CD4-positive, alpha-beta T cell treated with Interferon alpha-2 for 1 hour (primary cell): Measurements from ENCODE around the gene SECISBP2.

Experiments
- DNase-seq, 2 donors: peaks; one replicate each; pipeline ENCODE4 v3.0.0-alpha.2; 2020 to 2022

SECISBP2 gene

DNA sequence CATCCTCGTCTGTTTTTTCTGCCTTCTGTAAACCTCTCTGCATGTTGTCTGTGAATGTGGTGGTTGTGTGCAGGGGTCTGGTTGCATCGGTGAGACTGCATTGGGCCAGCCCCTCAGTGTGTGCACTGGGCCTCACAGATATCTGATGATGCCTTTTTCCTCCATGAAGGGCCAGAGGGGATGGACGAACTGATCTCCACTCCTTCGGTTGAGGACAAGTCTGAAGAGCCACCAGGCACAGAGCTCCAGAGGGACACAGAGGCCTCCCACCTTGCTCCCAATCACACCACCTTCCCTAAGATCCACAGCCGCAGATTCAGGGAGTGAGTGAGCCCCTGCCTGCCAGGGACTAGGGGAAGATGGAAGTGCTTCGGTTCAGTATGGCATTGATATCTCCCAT is 31.3 kb downstream of the SECISBP2 start:
- DNase-seq = no peak

DNA sequence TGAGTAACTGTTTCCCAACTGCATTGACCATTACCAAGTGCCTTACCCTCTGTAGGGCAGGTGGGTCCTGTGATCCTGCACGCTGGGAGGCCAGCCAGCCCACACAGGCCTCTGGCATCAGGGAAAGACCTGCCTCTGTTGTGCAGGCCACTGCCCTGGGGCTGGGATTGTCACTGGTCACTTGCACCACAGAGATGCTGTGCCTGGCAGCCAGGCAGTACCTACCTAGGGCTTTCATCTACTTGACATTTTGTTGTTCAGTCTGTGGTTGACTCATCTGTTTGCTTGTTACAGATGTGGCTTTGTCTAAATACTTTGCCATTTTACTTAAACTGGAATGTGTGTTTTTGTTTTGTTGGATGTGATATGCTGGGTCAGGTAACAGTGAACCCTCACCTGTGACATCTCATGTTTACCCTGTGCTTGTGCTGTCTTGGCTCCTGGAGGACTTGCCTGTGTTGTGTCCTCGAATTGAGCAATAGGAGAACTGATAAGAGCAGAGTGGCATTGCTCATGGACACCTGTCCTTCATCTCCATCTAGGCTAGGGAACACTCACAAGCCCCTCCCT is 32.8 kb downstream of the SECISBP2 start:
- no peak for DNase-seq

DNA sequence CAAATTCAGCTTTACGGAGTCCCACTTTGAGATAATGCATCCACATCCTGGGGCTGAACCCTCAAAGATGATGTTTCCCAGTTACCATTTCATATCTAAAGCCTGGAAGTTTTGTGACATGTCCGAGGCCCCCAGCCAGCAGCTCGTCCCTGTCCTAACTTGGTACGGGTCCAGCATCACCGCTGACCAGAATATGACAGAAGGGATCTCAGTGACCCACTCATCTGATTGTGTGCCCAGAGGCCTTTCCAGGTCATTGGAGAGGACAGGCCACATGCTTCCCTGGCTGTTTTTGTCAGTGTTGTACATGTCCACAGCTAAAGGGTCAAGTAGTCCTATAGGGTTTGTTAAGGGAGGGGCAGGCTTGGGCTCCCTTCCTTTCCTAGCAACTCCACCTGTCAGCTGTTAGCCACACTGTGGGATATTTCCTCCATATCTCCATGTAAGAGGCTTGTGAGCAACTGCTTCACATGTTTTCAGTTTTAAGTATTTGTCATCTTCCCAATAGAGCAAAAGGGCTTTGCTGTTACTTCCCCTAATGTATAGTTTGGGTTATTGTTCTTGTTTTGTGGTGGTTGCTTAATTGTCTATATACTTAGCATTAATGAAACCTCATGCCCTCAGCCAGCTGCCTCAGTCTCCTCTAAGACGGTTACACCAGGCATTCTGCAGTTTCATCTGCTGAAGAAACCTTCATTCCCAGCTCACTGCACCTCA is 33.4 kb downstream of the SECISBP2 start:
- DNase-seq = no peak

DNA sequence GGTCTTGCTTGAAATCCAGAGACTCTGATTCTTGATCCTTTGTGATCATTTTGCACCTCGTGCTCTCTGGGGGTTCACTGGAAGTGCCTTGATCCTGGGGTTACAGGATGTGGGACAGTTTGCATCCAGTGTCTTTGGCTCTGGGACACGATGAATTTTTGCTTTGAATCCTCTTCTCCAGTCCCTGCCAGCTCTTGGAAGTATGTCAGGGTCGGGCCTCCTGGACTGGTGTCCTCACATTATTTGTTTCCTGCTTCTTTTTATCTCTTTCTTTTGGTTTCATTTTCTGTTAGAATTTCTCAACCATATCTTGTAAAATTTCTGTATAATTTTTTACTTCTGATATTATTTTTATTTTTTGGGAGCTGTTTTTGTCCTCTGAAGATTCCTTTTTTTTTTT is 34.2 kb downstream of the SECISBP2 start:
- DNase-seq = no peak

DNA sequence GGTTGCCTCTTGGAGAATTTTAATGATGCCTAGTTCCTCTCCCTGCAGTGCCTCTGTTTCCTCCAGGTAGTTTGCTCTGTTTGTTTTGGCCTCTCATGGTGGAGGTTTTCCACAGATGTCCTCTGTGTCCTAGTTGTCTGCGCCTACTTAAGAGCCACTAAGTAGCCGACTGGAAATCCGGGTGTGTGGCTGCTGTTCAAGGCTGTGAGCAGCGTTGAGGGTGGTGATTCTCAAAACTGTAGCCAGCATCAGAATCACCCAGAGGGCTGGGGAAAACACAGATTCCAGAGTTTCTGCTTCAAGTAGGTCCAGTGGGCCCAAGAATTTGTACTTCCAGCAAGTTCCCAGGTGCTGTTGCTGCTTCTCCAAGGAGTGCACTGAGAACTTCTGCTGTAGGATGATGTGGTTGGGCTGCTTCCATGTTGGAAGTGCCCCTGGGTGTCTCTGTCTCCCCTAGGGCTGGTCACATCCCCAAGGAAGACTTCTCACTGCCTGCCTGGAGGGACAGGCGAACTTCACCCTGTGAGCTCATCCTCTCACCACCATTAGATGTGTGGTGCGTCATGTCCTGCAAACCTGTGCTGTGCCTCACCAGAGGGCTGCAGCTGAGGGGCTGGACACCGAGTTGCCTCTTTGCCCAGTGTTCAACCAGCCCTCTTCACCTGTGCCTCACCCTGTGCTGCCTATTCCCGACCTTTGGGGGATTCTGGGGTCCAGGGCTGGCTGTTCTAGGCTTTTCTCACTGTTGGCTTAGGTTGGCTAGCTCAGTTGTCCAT is 34.8 kb downstream of the SECISBP2 start:
- no peak for DNase-seq

DNA sequence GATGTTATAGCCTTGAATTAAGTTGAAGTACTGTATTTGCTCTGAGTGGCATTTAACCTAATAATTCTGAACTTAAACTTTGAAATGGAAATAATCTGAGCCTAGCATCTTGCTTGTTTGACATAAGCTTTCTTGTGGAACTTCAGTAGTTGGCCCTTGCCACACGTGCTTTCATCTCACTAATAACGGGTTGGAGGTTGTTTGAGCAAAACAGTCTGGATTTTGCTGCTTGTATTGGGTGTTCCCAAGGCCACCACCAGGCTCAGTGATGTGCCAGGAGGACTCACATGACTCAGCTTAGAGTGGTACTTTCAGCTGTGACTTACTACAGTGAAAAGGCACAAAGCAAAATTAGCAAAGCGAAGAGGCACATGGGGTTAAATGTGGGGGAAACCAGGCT is 35.7 kb downstream of the SECISBP2 start:
- no peak for DNase-seq

DNA sequence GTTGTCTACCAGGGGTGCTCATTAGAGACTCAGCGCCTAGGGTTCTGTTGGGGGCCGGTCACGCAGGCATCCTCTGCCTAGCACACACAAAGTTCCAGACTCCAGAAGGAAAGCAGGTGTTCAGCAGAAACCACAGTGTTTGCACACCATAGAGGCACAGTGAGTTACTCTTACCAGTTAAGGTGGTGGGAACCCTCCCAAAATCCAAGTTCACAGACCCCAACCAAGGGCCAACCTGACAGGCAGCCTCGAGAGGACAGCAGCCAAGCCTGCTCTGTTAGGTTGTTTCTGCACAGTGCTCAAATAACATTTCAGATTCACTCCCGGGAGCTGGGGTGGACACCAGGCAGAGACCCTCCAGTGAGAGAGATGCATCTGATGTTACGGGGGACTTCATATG is 36.2 kb downstream of the SECISBP2 start:
- DNase-seq = no peak

DNA sequence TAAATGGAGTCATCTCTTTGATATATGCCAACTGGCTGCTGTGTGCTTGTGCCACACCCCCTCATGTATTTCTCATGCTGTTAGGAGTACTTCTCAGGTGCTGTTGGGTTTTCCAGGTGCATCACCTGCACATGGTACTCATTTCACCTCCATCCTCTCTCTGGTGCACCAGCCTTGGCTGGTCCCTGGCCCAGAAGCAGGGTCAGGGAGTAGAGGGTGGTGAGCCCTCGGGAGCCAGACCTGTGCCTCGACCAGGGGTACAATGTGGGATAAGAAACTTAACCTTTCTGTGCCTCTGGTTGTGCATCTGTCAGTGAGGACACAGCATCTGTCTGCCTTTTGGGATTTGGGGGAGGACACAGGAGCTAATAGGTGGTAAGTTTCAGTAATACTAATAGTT is 38.5 kb downstream of the SECISBP2 start:
- no peak for DNase-seq

DNA sequence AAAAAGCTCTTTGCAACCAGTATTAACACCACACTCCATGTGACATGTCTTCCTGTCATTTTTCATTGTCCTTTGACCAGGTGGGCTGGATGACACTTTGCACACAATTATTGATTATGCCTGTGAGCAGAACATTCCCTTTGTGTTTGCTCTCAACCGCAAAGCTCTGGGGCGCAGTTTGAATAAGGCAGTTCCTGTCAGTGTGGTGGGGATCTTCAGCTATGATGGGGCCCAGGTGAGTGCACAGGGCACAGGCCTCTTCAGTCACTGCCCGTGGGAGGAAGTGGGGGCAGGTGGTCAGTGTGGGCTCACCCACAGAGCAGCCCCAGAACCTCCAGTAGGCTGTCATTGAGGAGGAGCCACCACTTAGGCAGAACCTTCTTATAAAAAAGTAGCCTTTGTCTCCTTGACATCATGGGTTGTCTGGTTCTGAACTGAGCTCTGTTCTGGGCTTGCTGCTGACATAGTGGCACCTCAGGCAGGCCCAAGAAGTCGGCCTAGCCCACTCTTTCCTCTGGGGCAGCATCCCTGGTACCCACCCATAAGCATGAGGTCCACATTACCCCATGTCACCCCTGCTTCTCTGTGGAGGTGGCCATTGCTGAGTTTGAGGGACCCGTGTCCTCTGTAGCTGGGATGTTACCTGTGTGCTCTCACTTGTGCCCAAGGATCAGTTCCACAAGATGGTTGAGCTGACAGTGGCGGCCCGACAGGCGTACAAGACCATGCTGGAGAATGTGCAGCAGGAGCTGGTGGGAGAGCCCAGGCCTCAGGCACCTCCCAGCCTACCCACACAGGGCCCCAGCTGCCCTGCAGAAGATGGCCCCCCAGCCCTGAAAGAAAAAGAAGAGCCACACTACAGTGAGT is 39.3 kb downstream of the SECISBP2 start:
- DNase-seq = no peak

DNA sequence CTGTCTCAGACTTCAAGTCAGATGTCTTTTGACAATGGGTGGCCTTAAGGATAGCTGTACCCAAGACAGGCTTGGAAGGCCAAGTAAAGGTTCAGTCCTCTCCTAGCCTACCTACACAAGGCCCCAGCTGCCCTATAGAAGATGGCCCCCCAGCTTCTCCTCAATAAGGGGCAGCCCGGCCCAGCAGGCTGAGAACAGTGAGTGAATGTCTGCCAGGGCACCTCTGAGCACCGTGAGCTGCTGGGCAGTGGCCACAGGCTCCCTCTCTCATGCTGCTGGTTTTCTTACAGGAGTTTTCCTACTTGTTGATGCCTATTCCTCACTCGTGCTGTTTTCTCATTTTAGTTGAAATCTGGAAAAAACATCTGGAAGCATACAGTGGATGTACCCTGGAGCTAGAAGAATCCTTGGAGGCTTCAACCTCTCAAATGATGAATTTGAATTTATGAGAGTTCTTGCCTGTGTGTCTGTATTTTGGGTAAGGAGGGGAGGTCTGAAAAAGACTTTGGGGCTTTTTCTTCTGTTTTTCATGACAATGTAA is 40.1 kb downstream of the SECISBP2 start:
- DNase-seq = no peak

DNA sequence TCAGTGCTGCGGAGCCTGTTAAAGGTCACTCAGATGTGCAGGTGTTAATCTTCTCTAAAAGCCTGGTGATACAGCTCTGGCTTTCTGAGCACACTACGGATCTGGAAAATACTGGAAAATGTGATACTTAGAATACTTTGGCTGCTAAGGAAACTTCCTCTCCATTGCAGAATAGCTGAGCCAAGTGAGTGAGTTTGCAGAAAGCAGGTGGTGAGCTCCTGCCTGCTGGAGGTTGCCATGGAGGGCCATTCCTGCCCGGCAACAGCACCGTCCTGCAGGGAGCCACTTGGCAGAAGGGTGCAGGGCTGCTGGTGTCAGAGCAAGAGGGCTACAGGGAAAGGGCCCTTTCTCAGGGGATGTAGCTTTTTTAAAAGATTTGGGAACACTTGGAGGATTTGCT is 40.7 kb downstream of the SECISBP2 start:
- no peak for DNase-seq

DNA sequence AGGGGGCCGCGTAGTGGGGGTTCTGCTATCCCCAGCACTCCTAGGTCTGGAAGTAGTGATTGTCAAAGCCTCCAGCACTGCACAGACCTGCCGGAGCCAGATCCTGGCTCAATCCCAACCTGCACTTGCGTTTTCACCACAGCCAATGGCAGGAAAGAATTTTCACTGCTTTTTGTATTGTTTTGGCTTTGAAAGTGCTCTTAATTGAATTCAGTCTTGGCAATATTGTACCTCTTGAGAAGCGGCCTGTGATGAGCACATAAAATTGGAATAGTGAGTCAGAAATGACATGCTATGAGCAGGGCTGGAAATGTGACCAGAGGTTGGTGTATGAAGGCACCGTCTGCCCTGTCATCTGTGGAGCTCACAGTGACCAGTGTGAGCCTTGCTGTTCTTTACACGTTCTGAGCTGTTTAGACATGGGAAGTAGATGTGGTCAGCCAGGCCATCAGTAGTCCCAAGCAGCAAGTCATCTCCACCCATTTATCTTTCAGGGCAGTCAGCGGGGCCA is 41.5 kb downstream of the SECISBP2 start:
- DNase-seq = no peak

DNA sequence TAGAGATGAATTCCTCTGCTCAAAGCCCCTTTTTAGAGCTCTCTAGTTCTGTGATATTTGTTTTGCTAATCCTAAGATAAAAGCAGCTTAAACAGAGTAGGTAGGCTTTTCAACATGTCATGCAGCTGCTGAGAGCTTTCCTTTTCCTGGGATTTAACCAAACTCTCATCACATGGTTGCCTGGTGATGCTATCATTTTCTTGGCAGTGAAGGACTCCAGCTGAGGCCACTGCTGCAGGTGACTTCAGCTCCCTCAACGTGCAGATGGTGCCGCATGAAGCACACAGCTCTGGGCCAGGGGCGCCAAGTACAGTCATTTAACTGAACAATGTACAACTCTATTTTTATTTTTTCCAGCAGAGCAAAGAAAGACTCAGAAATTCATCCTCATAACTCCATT is 42.2 kb downstream of the SECISBP2 start:
- no peak for DNase-seq

DNA sequence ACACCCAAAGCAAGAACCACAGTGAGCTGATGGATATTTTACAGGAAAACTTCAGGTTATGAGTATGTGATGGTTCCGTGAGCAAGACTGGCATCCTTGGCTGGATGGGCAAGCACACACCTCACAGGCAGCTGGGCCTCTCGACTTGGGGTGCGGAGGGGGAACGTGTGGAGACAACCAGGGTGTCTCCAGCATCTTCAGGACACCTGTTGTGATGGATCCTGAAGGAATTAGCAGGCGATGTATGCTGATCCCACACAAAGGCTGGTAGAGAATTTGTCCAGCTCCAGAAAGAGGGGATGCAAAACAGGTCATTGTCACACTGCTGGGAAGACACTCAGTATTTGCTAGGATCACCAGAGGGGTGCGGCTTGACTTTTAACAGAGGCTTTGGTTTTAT is 42.7 kb downstream of the SECISBP2 start:
- DNase-seq = no peak

DNA sequence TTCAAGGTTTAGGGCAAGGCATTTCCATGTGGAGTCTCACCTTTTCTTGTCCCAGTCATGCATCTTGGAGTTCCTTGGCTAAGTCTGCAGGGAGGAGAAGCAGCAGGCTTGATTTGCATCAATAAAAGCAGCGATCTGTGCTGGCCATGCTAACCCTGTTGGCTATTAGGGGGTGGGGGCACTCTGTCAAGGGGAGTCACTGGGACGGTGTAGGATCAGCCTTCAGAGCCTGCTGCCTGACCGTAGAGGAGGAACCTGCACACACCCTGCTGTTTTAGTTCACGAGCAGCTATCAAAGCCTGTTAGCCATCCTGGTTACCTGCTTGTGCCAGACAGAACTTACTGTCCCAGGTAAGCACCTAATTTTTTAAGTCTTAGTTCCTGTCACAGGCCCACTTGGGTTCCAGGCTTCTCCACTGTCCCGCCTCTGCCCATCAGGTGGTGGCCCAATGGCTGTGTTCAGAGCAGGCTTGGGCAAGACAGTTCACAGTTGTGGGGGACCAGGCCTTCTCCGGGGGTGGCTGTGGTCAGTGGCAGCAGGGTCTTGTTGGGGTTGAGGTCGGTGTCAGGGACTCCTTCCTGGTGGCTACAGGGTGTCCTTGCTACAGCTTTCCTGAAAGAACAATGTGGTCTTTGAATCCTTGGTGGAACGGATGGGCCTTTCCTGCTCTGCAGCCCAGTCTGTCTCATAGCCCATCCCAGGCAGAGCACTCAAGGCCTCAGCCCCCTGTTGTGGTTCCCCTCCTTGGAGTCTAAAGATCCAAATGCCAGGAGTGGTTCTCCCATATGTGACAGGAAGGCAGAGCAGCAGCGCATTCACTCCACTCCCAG is 43.7 kb downstream of the SECISBP2 start:
- DNase-seq = no peak

DNA sequence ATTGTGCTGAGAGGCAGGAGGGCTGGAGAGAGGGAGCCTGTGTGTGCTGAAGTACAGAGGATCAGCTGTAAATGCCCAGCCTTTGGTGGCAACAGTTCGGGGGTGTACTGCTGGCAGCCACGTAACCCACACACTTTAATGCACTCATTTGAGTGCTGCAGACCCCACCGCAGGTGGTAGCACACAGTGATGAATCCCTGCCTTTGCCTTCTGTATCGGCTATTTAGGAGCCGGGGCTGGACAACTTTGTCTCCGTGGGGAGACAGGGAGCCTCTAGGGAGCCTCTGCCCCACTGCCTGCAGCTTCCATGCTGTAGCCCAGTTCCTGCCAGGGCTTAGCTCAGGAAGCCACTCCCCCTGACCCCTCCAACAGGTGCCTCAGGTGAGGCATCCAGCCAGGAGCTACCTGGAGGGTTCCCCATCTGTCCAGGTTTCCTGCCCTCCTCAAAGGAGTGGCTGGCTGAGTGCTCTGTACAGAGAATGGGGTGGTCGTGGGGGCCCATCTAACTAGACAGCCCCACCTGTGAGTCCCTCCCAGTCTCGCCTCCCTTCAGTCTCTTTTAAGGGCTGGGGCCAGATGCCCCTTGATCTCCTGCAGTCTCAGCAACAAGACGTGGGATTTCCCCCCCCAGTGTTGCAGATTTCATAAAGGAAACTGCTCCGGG is 44.5 kb downstream of the SECISBP2 start:
- no peak for DNase-seq

DNA sequence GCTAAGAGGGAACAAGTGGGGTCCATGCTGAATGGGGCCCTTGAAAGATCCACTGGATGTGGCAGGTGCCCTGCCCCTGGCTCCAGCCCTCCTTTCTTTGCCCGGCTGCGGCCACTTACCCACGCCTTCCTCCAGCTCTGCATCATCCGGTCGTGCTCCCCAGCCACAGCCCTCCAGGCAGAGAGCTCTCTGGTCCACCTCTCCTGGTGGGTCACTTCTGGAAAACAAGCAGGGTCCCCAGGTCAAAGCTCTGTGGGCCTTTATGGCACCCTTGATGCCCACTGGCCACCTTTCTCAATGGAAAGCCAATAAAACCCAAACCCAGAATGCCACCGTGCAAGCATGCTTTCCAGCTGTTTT is 45.0 kb downstream of the SECISBP2 start:
- DNase-seq = no peak

DNA sequence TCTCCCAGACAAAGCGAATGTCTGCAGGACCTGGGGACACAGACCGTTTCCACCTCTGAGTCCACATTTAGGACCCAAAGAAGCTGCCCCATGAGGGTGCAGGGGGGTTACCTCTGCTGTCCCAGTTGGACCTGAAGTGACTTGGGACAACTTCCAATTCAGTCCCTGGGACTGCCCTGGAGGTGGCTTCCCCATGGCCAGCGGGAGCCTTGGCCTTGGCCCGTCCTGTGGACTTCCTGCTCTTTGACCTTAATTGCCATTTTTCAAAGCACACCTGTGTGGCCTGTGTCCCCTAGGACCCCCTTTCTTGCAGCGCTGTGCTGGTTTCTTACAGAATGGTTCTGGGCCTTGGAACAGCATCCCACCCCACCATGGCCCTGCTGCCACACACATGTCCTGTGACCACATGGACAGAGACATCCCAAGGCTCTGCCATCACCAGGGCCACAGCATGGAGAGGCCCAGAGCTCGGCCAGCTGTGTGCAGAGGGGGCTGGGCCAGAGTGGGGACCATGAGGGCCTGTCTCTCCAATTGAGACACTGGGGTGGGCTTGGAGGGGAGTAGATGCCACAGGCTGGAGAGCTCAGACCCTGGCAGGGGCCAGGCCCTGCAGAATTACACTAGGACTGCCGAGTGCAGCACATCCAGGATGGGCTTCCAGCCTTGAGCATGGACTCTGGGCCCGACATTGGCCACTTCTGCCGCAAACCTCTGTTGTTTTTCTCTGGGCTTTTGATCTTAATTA is 45.8 kb downstream of the SECISBP2 start:
- no peak for DNase-seq

DNA sequence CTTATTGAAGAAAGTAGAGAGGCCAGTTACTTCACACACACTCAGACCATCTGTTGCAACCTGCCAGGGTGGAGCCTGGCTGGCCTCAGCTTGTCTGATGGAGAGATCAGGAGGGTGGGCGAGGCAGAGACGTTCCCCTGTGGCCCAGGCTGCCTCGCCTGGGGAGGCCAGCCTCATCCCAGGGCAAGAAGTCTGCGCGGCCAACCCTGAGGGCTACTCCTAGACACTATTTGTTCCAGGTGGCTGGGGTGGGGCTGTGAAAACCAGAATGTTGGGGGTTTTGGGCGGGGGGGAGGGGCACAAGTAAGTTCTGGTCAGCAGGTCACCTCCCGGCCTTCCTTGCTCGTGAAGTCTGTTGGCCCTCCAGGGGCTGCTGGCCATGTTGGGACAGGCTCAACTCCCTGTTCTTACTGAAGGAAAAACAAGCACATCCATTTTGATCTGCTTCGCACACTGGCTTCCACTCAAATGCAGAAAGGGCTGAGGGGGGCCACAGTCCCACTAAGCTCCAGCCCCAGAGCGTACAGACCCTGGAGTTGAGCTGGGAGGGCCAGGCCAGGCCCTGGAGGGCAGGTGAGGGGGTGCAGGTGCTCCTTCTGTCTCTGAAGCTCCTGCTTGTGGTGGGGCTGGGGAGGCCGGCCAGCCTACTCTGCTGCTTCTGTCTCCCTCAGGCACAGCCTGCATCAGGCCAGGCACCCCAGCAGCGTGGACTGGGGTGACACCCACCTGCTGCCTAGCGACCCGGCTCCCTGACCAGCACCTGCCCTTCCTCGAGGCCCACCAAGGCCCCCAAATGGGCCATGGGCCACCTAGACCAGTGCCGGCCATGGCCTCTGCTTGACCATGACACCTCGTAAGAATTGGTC is 46.6 kb downstream of the SECISBP2 start:
- no peak for DNase-seq

DNA sequence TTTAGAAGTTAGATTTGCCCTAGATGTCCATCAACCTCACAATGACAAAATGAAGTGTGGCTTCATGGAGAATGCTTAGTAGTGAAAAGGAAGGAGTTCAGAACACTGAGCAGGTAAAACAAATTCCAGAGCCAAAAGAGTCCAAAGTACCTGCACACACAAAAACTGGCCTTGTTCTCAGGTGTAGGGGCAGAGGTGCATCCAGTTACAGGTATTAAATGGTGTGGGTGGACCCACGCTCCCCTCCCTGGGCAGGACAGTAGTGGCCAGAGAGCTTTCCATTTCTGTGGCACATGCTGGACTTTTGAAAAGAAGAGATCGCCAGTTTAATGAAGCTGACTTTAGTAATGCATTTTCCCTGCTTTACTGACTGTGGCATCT is 47.2 kb downstream of the SECISBP2 start:
- no peak for DNase-seq
